PC-9 (cell line): Measurements from ENCODE around the gene IGF2. TPM values are rescaled to one million over a fixed set of nuclear protein-coding genes. Genes with fewer than 3 reads are reported as not detected.

Experiments
- BruUV-seq: library from RNA; stranded (reverse); fragments of 400-500 nt; replicated peaks from 2 replicates; lab custom pipeline; 2021; lab: Mats Ljungman, UMichigan
- CTCF ChIA-PET: fragments of 300-600 bp; sonication (Branson Sonifier 250); formaldehyde crosslinking; loops from one replicate; lab custom pipeline; 2022; ENCODE audit warnings: antibody characterized with exemption; lab: Charles Lee
- POLR2A ChIA-PET: fragments of 300-600 bp; sonication (Branson Sonifier 250); formaldehyde crosslinking; loops from one replicate; lab custom pipeline; 2022; ENCODE audit warnings: antibody characterized with exemption; ENCODE audit not compliant: unreplicated experiment; lab: Charles Lee
- DNase-seq, 2 experiments: peaks; one replicate each; pipeline versions ENCODE4 v3.0.0 to v3.0.0-alpha.2; 2015 to 2022; ENCODE audit warnings: mixed read lengths in 1 of 2
- H2AFZ ChIP-seq: fragments of 200-600 bp; sonication (generic); 2 replicates; pipeline ENCODE4 v1.8.1; 2017; ENCODE audit warnings: antibody characterized with exemption
- H3F3A ChIP-seq: fragments of 200-600 bp; sonication (generic); 2 replicates; pipeline ENCODE4 v1.8.1; 2017; ENCODE audit warnings: antibody characterized with exemption, mild to moderate bottlenecking, low read depth; ENCODE audit not compliant: insufficient read depth
- H3K27ac ChIP-seq: fragments of 200-600 bp; sonication (generic); 2 replicates; pipeline ENCODE4 v1.6.1; 2016; ENCODE audit warnings: mixed run types
- H3K27me3 ChIP-seq: fragments of 200-600 bp; sonication (generic); 2 replicates; pipeline ENCODE4 v1.6.1; 2016; ENCODE audit warnings: low read depth, mixed run types; ENCODE audit not compliant: insufficient read depth
- H3K36me3 ChIP-seq: fragments of 200-600 bp; sonication (generic); 2 replicates; pipeline ENCODE4 v1.6.1; 2016; ENCODE audit warnings: low read depth, mixed run types
- H3K4me1 ChIP-seq: fragments of 200-600 bp; sonication (generic); replicated peaks from 2 replicates; pipeline ENCODE4 v1.6.1; 2016; ENCODE audit warnings: mixed run types; ENCODE audit not compliant: insufficient read depth
- H3K4me2 ChIP-seq: fragments of 200-600 bp; sonication (generic); 2 replicates; pipeline ENCODE4 v1.6.1; 2017; ENCODE audit warnings: mixed run types
- H3K4me3 ChIP-seq: fragments of 200-600 bp; sonication (generic); 2 replicates; pipeline ENCODE4 v1.6.1; 2016; ENCODE audit warnings: mixed run types
- H3K79me2 ChIP-seq: fragments of 200-600 bp; sonication (generic); 2 replicates; pipeline ENCODE4 v1.6.1; 2017; ENCODE audit warnings: low read depth, mixed run types
- H3K9me2 ChIP-seq: fragments of 200-600 bp; sonication (generic); 2 replicates; pipeline ENCODE4 v1.8.1; 2017; ENCODE audit warnings: mild to moderate bottlenecking; ENCODE audit not compliant: insufficient read depth
- H3K9me3 ChIP-seq: fragments of 200-600 bp; sonication (generic); 2 replicates; pipeline ENCODE4 v1.8.1; 2016; ENCODE audit warnings: low read depth; ENCODE audit not compliant: insufficient read depth
- H4K20me1 ChIP-seq: fragments of 200-600 bp; sonication (generic); 2 replicates; pipeline ENCODE4 v1.8.1; 2017; ENCODE audit not compliant: insufficient read depth
- EZH2 ChIP-seq: fragments of 200-600 bp; sonication (generic); IDR thresholded peaks from 2 replicates; pipeline ENCODE4 v1.8.0; 2017; ENCODE audit warnings: antibody characterized with exemption, low read depth
- intact Hi-C: fragments of 100-400 bp; cut with micrococcal nuclease; formaldehyde crosslinking; loops from one replicate; pipeline ENCODE4 v1.10.0; 2022; ENCODE audit not compliant: unreplicated experiment
- total RNA-seq: library from RNA; stranded (reverse); gene quantifications from 2 replicates; pipeline ENCODE4 v1.2.3, GENCODE V29; 2021
- TF ChIP-seq, protein P1 (sequence below): fragments of 200-600 bp; sonication (generic); conservative IDR thresholded peaks from 2 replicates; pipeline ENCODE4 v1.6.1; 2017; ENCODE audit warnings: mixed run types, antibody characterized with exemption, mild to moderate bottlenecking, moderate library complexity

The IGF2 gene
- total RNA-seq, 1 experiment from 2014 or later = 0.24 TPM

GRCh38 chr11:2158296-2158737 lies 19.1 kb upstream of the IGF2 start:
- CTCF ChIA-PET = interaction anchor here (0.6 kb wide), 1 partner anchor 1084 kb away, joined by 3 read pairs; no protein-coding TSS in a partner anchor

DNA sequence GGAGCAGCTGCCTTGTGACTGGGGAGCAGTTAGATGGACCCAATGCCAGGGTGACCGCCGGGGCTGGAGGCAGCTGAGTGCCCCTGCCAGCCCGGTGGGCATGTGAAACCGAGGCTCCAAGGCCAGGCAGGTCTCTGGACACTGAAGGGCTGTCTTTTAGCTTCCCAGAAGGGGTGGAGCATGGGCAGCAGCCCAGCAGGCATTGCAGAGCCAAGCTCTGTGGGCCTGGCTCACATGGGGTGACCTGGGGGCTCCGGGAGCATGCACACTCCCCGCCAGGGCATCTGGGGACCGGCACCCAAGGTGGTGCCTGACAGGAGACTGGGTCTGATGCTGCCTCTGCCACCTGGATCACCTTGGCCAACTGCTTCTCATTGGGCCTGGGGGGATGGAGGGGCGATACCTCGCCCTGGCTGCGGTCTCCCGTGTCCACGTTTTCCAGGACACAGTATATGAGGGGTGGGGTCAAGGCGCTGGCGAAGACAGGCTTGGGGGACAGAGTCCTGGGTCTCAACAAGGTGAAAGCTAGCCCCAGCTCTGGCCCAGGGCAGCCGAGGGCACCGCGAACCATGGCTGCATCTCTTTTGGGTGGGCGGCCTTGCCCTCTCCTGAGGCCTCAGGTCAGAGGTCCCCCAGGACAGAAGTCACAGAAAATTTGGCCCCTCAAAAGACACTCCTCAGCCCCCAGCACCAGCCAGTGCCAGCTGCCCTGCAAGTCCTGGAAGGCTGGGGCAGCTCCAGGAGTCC lies 18.3 kb upstream of the IGF2 start:
- Histone ChIP-seq H3K9me3 (no peaks in the 10 kb centered on the region), H3K9me2 (no peaks in the 10 kb centered on the region), H3K36me3 (no peaks in the 10 kb centered on the region), H3F3A (no peaks in the 10 kb centered on the region), H3K4me1 (no peaks in the 10 kb centered on the region), H3K4me2 (no peak overlapping the region), H4K20me1 (no peaks in the 10 kb centered on the region), H3K79me2 (no peaks in the 10 kb centered on the region), H3K27ac (no peak overlapping the region), H3K27me3 (no peaks in the 10 kb centered on the region), H2AFZ (no peak overlapping the region), H3K4me3 (no peak overlapping the region)
- intact Hi-C loops = no loop called here
- DNase-seq = no peak
- ChIA-PET POLR2A (no interaction called here), CTCF (no interaction called here)
- BruUV-seq = no TSS peak
- TF ChIP-seq, protein P1, sequence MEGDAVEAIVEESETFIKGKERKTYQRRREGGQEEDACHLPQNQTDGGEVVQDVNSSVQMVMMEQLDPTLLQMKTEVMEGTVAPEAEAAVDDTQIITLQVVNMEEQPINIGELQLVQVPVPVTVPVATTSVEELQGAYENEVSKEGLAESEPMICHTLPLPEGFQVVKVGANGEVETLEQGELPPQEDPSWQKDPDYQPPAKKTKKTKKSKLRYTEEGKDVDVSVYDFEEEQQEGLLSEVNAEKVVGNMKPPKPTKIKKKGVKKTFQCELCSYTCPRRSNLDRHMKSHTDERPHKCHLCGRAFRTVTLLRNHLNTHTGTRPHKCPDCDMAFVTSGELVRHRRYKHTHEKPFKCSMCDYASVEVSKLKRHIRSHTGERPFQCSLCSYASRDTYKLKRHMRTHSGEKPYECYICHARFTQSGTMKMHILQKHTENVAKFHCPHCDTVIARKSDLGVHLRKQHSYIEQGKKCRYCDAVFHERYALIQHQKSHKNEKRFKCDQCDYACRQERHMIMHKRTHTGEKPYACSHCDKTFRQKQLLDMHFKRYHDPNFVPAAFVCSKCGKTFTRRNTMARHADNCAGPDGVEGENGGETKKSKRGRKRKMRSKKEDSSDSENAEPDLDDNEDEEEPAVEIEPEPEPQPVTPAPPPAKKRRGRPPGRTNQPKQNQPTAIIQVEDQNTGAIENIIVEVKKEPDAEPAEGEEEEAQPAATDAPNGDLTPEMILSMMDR = no peak
- TF ChIP-seq EZH2 = no peak

More at GRCh38 chr11:2158296-2158737, 19.1 kb upstream of the IGF2 start:
- no peaks in the 10 kb centered on the region for H3K79me2 ChIP-seq
- no peak overlapping the region for H3K4me2 ChIP-seq
- no peaks in the 10 kb centered on the region for H3F3A ChIP-seq
- no peak for DNase-seq
- H3K27me3 ChIP-seq = no peaks in the 10 kb centered on the region
- no peaks in the 10 kb centered on the region for H3K9me3 ChIP-seq
- H3K36me3 ChIP-seq = no peaks in the 10 kb centered on the region
- no peak overlapping the region for H3K4me3 ChIP-seq
- POLR2A ChIA-PET = no interaction called here
- no peak overlapping the region for H3K27ac ChIP-seq
- intact Hi-C loops = no loop called here
- no peak overlapping the region for H2AFZ ChIP-seq
- no peaks in the 10 kb centered on the region for H4K20me1 ChIP-seq
- H3K9me2 ChIP-seq = no peaks in the 10 kb centered on the region
- no peaks in the 10 kb centered on the region for H3K4me1 ChIP-seq
- no peak for TF ChIP-seq EZH2
- TF ChIP-seq, protein P1 = no peak
- BruUV-seq = no TSS peak

GRCh38 chr11:2156416-2157182 lies 17.4 kb upstream of the IGF2 start:
- Histone ChIP-seq H3K9me3 (no peaks in the 10 kb centered on the region), H3K4me2 (no peak overlapping the region), H3K27ac (no peak overlapping the region), H3K27me3 (no peaks in the 10 kb centered on the region), H3K9me2 (no peaks in the 10 kb centered on the region), H2AFZ (no peak overlapping the region), H3K79me2 (no peaks in the 10 kb centered on the region), H3K4me1 (no peaks in the 10 kb centered on the region), H4K20me1 (no peaks in the 10 kb centered on the region), H3K36me3 (no peaks in the 10 kb centered on the region), H3F3A (peaks cover 3% of the 10 kb centered on the region; the same call in 1 of the 2 replicates), H3K4me3 (no peak overlapping the region)
- intact Hi-C loops = no loop called here
- CTCF ChIA-PET = interaction anchor here (0.8 to 1.0 kb wide), 4 partner anchors 148 to 504 kb away, joined by 3 to 4 read pairs (median 3); no protein-coding TSS in a partner anchor
- POLR2A ChIA-PET = no interaction called here
- DNase-seq = peak in 1 of 2 experiments; percentile 76
- no peak for TF ChIP-seq EZH2
- TF ChIP-seq, protein P1 = peak; percentile 79
- no TSS peak for BruUV-seq
